ENCODE results near the gene PRKG1. TPM values are rescaled to one million over a fixed set of nuclear protein-coding genes. Genes with fewer than 3 reads are reported as not detected.

PRKG1 gene
- polyA plus RNA-seq (2013) = 0.29 and 0.33 TPM in 2 replicates

- H2BK120ac ChIP-seq (ENCODE audit: insufficient read depth, low read length, poor library complexity) = no peak within 1 kb of the TSS
- no peak within 1 kb of the TSS for H4K12ac ChIP-seq (ENCODE audit: low read depth, low read length)
- no peak within 1 kb of the TSS for H3K27ac ChIP-seq (ENCODE audit: low read depth, low read length)
- H4K91ac ChIP-seq (ENCODE audit: low read depth, low read length) = no peak within 1 kb of the TSS
- no CpG with 5 or more reads among the region's 59 CpGs for WGBS (ENCODE audit: extremely low coverage, insufficient coverage, insufficient read length)
- no peak within 1 kb of the TSS for H2BK5ac ChIP-seq (ENCODE audit: low read depth, low read length, poor library complexity)
- no peak within 1 kb of the TSS for H3K23ac ChIP-seq (ENCODE audit: low read length)
- H3K79me1 ChIP-seq (ENCODE audit: low read length) = no peaks in the 10 kb centered on the region
- no peaks in the 10 kb centered on the region for H3K79me2 ChIP-seq (ENCODE audit: control insufficient read depth, insufficient read depth, low read length, poor library complexity)
- no peaks in the 10 kb centered on the region for H3K27me3 ChIP-seq (ENCODE audit: insufficient read depth, low read length)
- no peak within 1 kb of the TSS for H3K9ac ChIP-seq (ENCODE audit: low read length)
- H3K9me3 ChIP-seq (ENCODE audit: insufficient read depth, low read depth, low read length) = no peaks in the 10 kb centered on the region
- H4K8ac ChIP-seq (ENCODE audit: low read depth, low read length) = no peak within 1 kb of the TSS
- H3K14ac ChIP-seq (ENCODE audit: low read length) = no peak within 1 kb of the TSS
- no peak within 1 kb of the TSS for H3K4ac ChIP-seq (ENCODE audit: low read depth, low read length)
- no peak within 1 kb of the TSS for H2AK5ac ChIP-seq (ENCODE audit: low read length)
- no peak within 1 kb of the TSS for H3K18ac ChIP-seq (ENCODE audit: low read length)
- H2BK12ac ChIP-seq (ENCODE audit: low read length) = no peak within 1 kb of the TSS
- H2AFZ ChIP-seq (ENCODE audit: insufficient read depth, low read length, poor library complexity) = peak within 1 kb of the TSS; percentile 86
- H3K36me3 ChIP-seq (ENCODE audit: control insufficient read depth in 1 of 2, insufficient read depth in 2 of 2, low read length in 2 of 2) = no peaks in the 10 kb centered on the region
- peak within 1 kb of the TSS; percentile 73 for H3K4me3 ChIP-seq (ENCODE audit: low read depth, low read length)
- peak; percentile 54 to 69 for DNase-seq
- H3K4me2 ChIP-seq (ENCODE audit: low read length) = peak within 1 kb of the TSS; percentile 91
- H3K4me1 ChIP-seq (ENCODE audit: control insufficient read depth in 1 of 2, insufficient read depth in 2 of 2, low read length in 2 of 2) = peaks cover 3 to 7% of the 10 kb centered on the region in 2 experiments
These were observed at the start of gene PRKG1 for GRCh38 chr10:51074238-51075028. Gene PRKG1 (plus strand): TSS chr10:51074487.

- no peak overlapping the region for H4K8ac ChIP-seq (ENCODE audit: low read depth, low read length)
- H3K79me2 ChIP-seq (ENCODE audit: control insufficient read depth, insufficient read depth, low read length, poor library complexity) = no peaks in the 10 kb centered on the region
- no peak for DNase-seq
- no peak overlapping the region for H4K12ac ChIP-seq (ENCODE audit: low read depth, low read length)
- no peak overlapping the region for H2AFZ ChIP-seq (ENCODE audit: insufficient read depth, low read length, poor library complexity)
- no peaks in the 10 kb centered on the region for H3K9me3 ChIP-seq (ENCODE audit: insufficient read depth, low read depth, low read length)
- no peak overlapping the region for H3K4me3 ChIP-seq (ENCODE audit: low read depth, low read length)
- no peak overlapping the region for H3K27ac ChIP-seq (ENCODE audit: low read depth, low read length)
- no peaks in the 10 kb centered on the region for H3K36me3 ChIP-seq (ENCODE audit: control insufficient read depth in 1 of 2, insufficient read depth in 2 of 2, low read length in 2 of 2)
- no peaks in the 10 kb centered on the region for H3K27me3 ChIP-seq (ENCODE audit: insufficient read depth, low read length)
- no peak overlapping the region for H4K91ac ChIP-seq (ENCODE audit: low read depth, low read length)
- no peaks in the 10 kb centered on the region for H3K79me1 ChIP-seq (ENCODE audit: low read length)
- H2BK12ac ChIP-seq (ENCODE audit: low read length) = no peak overlapping the region
- H3K9ac ChIP-seq (ENCODE audit: low read length) = no peak overlapping the region
- H3K18ac ChIP-seq (ENCODE audit: low read length) = no peak overlapping the region
- H2BK120ac ChIP-seq (ENCODE audit: insufficient read depth, low read length, poor library complexity) = no peak overlapping the region
- H3K4me1 ChIP-seq (ENCODE audit: control insufficient read depth in 1 of 2, insufficient read depth in 2 of 2, low read length in 2 of 2) = no peaks in the 10 kb centered on the region
- no peak overlapping the region for H3K14ac ChIP-seq (ENCODE audit: low read length)
- H2BK5ac ChIP-seq (ENCODE audit: low read depth, low read length, poor library complexity) = no peak overlapping the region
- no peak overlapping the region for H3K23ac ChIP-seq (ENCODE audit: low read length)
- no peak overlapping the region for H3K4me2 ChIP-seq (ENCODE audit: low read length)
- H2AK5ac ChIP-seq (ENCODE audit: low read length) = no peak overlapping the region
- H3K4ac ChIP-seq (ENCODE audit: low read depth, low read length) = no peak overlapping the region
These were observed 45.9 kb upstream of the PRKG1 start for GRCh38 chr10:51028420-51028819.

- Histone ChIP-seq H3K27me3 (ENCODE audit: insufficient read depth, low read length) (no peaks in the 10 kb centered on the region), H3K18ac (ENCODE audit: low read length) (no peak overlapping the region), H2AK5ac (ENCODE audit: low read length) (no peak overlapping the region), H4K91ac (ENCODE audit: low read depth, low read length) (no peak overlapping the region), H3K27ac (ENCODE audit: low read depth, low read length) (no peak overlapping the region), H3K79me2 (ENCODE audit: control insufficient read depth, insufficient read depth, low read length, poor library complexity) (no peaks in the 10 kb centered on the region), H3K14ac (ENCODE audit: low read length) (no peak overlapping the region), H3K4me2 (ENCODE audit: low read length) (no peak overlapping the region), H3K79me1 (ENCODE audit: low read length) (no peaks in the 10 kb centered on the region), H2BK5ac (ENCODE audit: low read depth, low read length, poor library complexity) (no peak overlapping the region), H2AFZ (ENCODE audit: insufficient read depth, low read length, poor library complexity) (no peak overlapping the region), H3K36me3 (ENCODE audit: control insufficient read depth in 1 of 2, insufficient read depth in 2 of 2, low read length in 2 of 2) (no peaks in the 10 kb centered on the region), H4K12ac (ENCODE audit: low read depth, low read length) (no peak overlapping the region), H3K4ac (ENCODE audit: low read depth, low read length) (no peak overlapping the region), H3K4me1 (ENCODE audit: control insufficient read depth in 1 of 2, insufficient read depth in 2 of 2, low read length in 2 of 2) (no peaks in the 10 kb centered on the region), H3K23ac (ENCODE audit: low read length) (no peak overlapping the region), H3K4me3 (ENCODE audit: low read depth, low read length) (no peak overlapping the region), H3K9ac (ENCODE audit: low read length) (no peak overlapping the region), H4K8ac (ENCODE audit: low read depth, low read length) (no peak overlapping the region), H2BK120ac (ENCODE audit: insufficient read depth, low read length, poor library complexity) (no peak overlapping the region), H2BK12ac (ENCODE audit: low read length) (no peak overlapping the region), H3K9me3 (ENCODE audit: insufficient read depth, low read depth, low read length) (no peaks in the 10 kb centered on the region)
- DNase-seq = no peak
- no CpG with 5 or more reads among the region's 2 CpGs for WGBS (ENCODE audit: extremely low coverage, insufficient coverage, insufficient read length)
These were observed 45.1 kb upstream of the PRKG1 start for GRCh38 chr10:51029172-51029641.

GRCh38 chr10:51030480-51030879, 43.8 kb upstream of the PRKG1 start:
- H4K8ac ChIP-seq (ENCODE audit: low read depth, low read length) = no peak overlapping the region
- no peaks in the 10 kb centered on the region for H3K79me1 ChIP-seq (ENCODE audit: low read length)
- no peak overlapping the region for H4K91ac ChIP-seq (ENCODE audit: low read depth, low read length)
- H3K4me2 ChIP-seq (ENCODE audit: low read length) = no peak overlapping the region
- no peaks in the 10 kb centered on the region for H3K79me2 ChIP-seq (ENCODE audit: control insufficient read depth, insufficient read depth, low read length, poor library complexity)
- no peak overlapping the region for H2BK120ac ChIP-seq (ENCODE audit: insufficient read depth, low read length, poor library complexity)
- H3K9me3 ChIP-seq (ENCODE audit: insufficient read depth, low read depth, low read length) = no peaks in the 10 kb centered on the region
- H2BK5ac ChIP-seq (ENCODE audit: low read depth, low read length, poor library complexity) = no peak overlapping the region
- no CpG with 5 or more reads among the region's 2 CpGs for WGBS (ENCODE audit: extremely low coverage, insufficient coverage, insufficient read length)
- no peak overlapping the region for H2BK12ac ChIP-seq (ENCODE audit: low read length)
- H3K23ac ChIP-seq (ENCODE audit: low read length) = no peak overlapping the region
- H3K4ac ChIP-seq (ENCODE audit: low read depth, low read length) = no peak overlapping the region
- no peak for DNase-seq
- no peak overlapping the region for H3K14ac ChIP-seq (ENCODE audit: low read length)
- H2AFZ ChIP-seq (ENCODE audit: insufficient read depth, low read length, poor library complexity) = no peak overlapping the region
- no peak overlapping the region for H3K27ac ChIP-seq (ENCODE audit: low read depth, low read length)
- H3K9ac ChIP-seq (ENCODE audit: low read length) = no peak overlapping the region
- no peak overlapping the region for H3K4me3 ChIP-seq (ENCODE audit: low read depth, low read length)
- peaks cover 0 to 2% of the 10 kb centered on the region in 2 experiments for H3K4me1 ChIP-seq (ENCODE audit: control insufficient read depth in 1 of 2, insufficient read depth in 2 of 2, low read length in 2 of 2)
- H3K36me3 ChIP-seq (ENCODE audit: control insufficient read depth in 1 of 2, insufficient read depth in 2 of 2, low read length in 2 of 2) = no peaks in the 10 kb centered on the region
- no peak overlapping the region for H2AK5ac ChIP-seq (ENCODE audit: low read length)
- H3K27me3 ChIP-seq (ENCODE audit: insufficient read depth, low read length) = no peaks in the 10 kb centered on the region
- H4K12ac ChIP-seq (ENCODE audit: low read depth, low read length) = no peak overlapping the region
- H3K18ac ChIP-seq (ENCODE audit: low read length) = no peak overlapping the region

All from trophoblast cell (in vitro differentiated cells and primary cell).